Measurements from ENCODE around the gene TMCO1. TPM values are rescaled to one million over a fixed set of nuclear protein-coding genes. Genes with fewer than 3 reads are reported as not detected.

The TMCO1 gene
- total and polyA plus RNA-seq, 2 of the 13 experiments (the other 11 are each of a cell fraction or from before 2014, with no cell fraction given) = 106 to 119 TPM

DNA sequence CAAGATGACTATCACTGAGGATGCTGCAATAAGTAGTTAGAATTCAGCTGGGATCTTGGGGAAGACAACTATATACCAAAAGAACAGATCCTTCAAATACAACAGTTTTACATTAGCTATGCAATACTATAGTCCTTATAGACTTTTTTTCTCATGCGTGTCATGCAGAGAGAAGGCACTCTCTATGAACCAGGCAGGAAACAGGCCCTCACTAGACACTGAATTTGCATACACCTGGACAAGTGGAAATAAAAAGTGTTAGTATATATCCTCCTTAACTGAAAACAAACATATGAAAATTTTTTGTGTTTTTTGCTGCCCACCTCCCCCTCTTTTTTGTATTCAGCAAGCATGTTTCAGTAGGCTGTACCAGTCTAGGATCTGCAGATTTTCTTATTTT is 29.9 kb downstream of the TMCO1 start:
- H3K4me3 ChIP-seq (replicated peaks in 1 of 3; ENCODE audit: insufficient read depth in 1 of 3, low read depth in 2 of 3, low read length in 3 of 3) = no peak overlapping the region
- intact Hi-C loops (cut with micrococcal nuclease; ENCODE audit: unreplicated experiment) (no loop called here), in situ Hi-C loops (cut with HindIII; ENCODE audit: extremely low pct_ligation_motif_present, low pct_unique_long_range_greater_than_20kb) (no loop called here)
- H4K20me1 ChIP-seq (ENCODE audit: insufficient read depth, low read length) = no peaks in the 10 kb centered on the region
- H3K36me3 ChIP-seq (replicated peaks in 1 of 2; ENCODE audit: control insufficient read depth in 1 of 2, insufficient read depth in 2 of 2, low read length in 2 of 2) = peaks cover 5 to 38% of the 10 kb centered on the region in 2 experiments; a peak in 4 of 5 replicates
- peaks cover 16% of the 10 kb centered on the region for H3K4me1 ChIP-seq (ENCODE audit: insufficient read depth, low read length)
- no peaks in the 10 kb centered on the region for H3K79me2 ChIP-seq (ENCODE audit: insufficient read depth, low read length)
- no peak overlapping the region for H3K27ac ChIP-seq (ENCODE audit: extremely low read length, insufficient read depth, low read length)
- ChIA-PET CTCF (ENCODE audit: low intra/inter-chr PET ratio, low total read pairs) (no interaction called here), POLR2A (interaction anchor here (1.4 kb wide), 1 partner anchor 30 kb away, joined by 4 read pairs; the partner anchor contains the start of gene TMCO1)
- H3K4me2 ChIP-seq (ENCODE audit: low read depth, low read length) = no peak overlapping the region
- H2AFZ ChIP-seq (ENCODE audit: low read length) = no peak overlapping the region
- no peaks in the 10 kb centered on the region for H3K27me3 ChIP-seq (ENCODE audit: control insufficient read depth in 1 of 2, insufficient read depth in 2 of 2, low read length in 2 of 2)
- TF ChIP-seq HOXA9 (CRISPR knock-in tag; IDR thresholded peaks at IDR 0.05; ENCODE audit: borderline replicate concordance) (no peak), ATF6 (CRISPR knock-in tag; conservative IDR thresholded peaks at IDR 0.05) (no peak), HNF4G (IDR thresholded peaks at IDR 0.05; ENCODE audit: borderline replicate concordance, low read depth, low read length) (no peak), HNF4G (CRISPR knock-in tag; IDR thresholded peaks at IDR 0.05; ENCODE audit: borderline replicate concordance, low read depth) (no peak), ZNF597 (CRISPR knock-in tag; IDR thresholded peaks at IDR 0.05) (no peak), CREB1 (IDR thresholded peaks at IDR 0.05) (no peak), CREB1 (CRISPR knock-in tag; IDR thresholded peaks at IDR 0.05) (no peak), MIXL1 (CRISPR knock-in tag; IDR thresholded peaks at IDR 0.05) (no peak), PHF20 (CRISPR knock-in tag; IDR thresholded peaks at IDR 0.05) (no peak), IRF1 (CRISPR knock-in tag; IDR thresholded peaks at IDR 0.05; ENCODE audit: low read depth) (no peak), PHB2 (IDR thresholded peaks at IDR 0.05; ENCODE audit: partially characterized antibody) (no peak), IRX3 (CRISPR knock-in tag; IDR thresholded peaks at IDR 0.05; ENCODE audit: borderline replicate concordance, low read depth) (no peak), TSC22D2 (CRISPR knock-in tag; IDR thresholded peaks at IDR 0.05; ENCODE audit: borderline replicate concordance) (no peak), PAWR (CRISPR knock-in tag; IDR thresholded peaks at IDR 0.05; ENCODE audit: borderline replicate concordance) (no peak), MEIS1 (CRISPR knock-in tag; IDR thresholded peaks at IDR 0.05; ENCODE audit: borderline replicate concordance) (no peak), STAT5B (CRISPR knock-in tag; IDR thresholded peaks at IDR 0.05) (no peak)
- TF ChIP-seq, protein P1, sequence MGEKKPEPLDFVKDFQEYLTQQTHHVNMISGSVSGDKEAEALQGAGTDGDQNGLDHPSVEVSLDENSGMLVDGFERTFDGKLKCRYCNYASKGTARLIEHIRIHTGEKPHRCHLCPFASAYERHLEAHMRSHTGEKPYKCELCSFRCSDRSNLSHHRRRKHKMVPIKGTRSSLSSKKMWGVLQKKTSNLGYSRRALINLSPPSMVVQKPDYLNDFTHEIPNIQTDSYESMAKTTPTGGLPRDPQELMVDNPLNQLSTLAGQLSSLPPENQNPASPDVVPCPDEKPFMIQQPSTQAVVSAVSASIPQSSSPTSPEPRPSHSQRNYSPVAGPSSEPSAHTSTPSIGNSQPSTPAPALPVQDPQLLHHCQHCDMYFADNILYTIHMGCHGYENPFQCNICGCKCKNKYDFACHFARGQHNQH (CRISPR knock-in tag; IDR thresholded peaks at IDR 0.05) = no peak
- TF ChIP-seq, protein P2, sequence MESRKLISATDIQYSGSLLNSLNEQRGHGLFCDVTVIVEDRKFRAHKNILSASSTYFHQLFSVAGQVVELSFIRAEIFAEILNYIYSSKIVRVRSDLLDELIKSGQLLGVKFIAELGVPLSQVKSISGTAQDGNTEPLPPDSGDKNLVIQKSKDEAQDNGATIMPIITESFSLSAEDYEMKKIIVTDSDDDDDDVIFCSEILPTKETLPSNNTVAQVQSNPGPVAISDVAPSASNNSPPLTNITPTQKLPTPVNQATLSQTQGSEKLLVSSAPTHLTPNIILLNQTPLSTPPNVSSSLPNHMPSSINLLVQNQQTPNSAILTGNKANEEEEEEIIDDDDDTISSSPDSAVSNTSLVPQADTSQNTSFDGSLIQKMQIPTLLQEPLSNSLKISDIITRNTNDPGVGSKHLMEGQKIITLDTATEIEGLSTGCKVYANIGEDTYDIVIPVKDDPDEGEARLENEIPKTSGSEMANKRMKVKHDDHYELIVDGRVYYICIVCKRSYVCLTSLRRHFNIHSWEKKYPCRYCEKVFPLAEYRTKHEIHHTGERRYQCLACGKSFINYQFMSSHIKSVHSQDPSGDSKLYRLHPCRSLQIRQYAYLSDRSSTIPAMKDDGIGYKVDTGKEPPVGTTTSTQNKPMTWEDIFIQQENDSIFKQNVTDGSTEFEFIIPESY (CRISPR knock-in tag; IDR thresholded peaks at IDR 0.05) = no peak
- FAIRE-seq (no peak), ATAC-seq (no peak), DNase-seq (ENCODE audit: low spot score) (no peak)
- H3K9me3 ChIP-seq (ENCODE audit: low read length) = no peaks in the 10 kb centered on the region
- no TSS peak for BruUV-seq (replicated peaks)
- 96% methylated on average over 1 of the region's 1 CpG for WGBS (ENCODE audit: low lambda C conversion rate)
- no peak overlapping the region for H3K9ac ChIP-seq (ENCODE audit: insufficient read depth, low read depth, low read length)

All from HepG2 (cell line).